ENCODE measurements around the gene ALOX5. TPM values are rescaled to one million over a fixed set of nuclear protein-coding genes. Genes with fewer than 3 reads are reported as not detected.

The ALOX5 gene
- total and polyA plus RNA-seq, 7 donors = 1.6 to 3.1 (median 2.0) TPM

GRCh38 chr10:45373003-45373575 is 927 bp upstream of the ALOX5 start:
- H3K36me3 ChIP-seq (ENCODE audit: insufficient read depth in 1 of 2, low read depth in 1 of 2) = no peaks in the 10 kb centered on the region
- H3K27ac ChIP-seq = no peak overlapping the region
- peak overlapping the region; percentile 58 for H3K4me3 ChIP-seq
- TF ChIP-seq CTCF (IDR thresholded peaks at IDR 0.05) = no peak
- H3K9me3 ChIP-seq = no peaks in the 10 kb centered on the region
- H3K4me1 ChIP-seq = peaks cover 8% of the 10 kb centered on the region
- H3K27me3 ChIP-seq (ENCODE audit: insufficient read depth in 3 of 3, low read length in 2 of 3) = peaks cover 0 to 84% (median 9%) of the 10 kb centered on the region in 3 donors
- DNase-seq = peak in 1 of 2 donors; percentile 17
- intact Hi-C loops (cut with DNase I) = no loop called here
- 1 to 3% (median 2%) methylated on average over 26 to 32 of the region's 32 CpGs for WGBS, 3 donors
- ATAC-seq = peak in 2 of 4 donors; percentile 19 to 33

GRCh38 chr10:45374350-45375052 is 485 bp downstream of the ALOX5 start:
- DNase-seq (no peak), ATAC-seq (no peak)
- Histone ChIP-seq H3K27ac (no peak overlapping the region), H3K27me3 (ENCODE audit: insufficient read depth in 3 of 3, low read length in 2 of 3) (peaks cover 0 to 73% (median 9%) of the 10 kb centered on the region in 3 donors), H3K4me3 (peak overlapping the region; percentile 58), H3K9me3 (no peaks in the 10 kb centered on the region), H3K4me1 (peaks cover 8% of the 10 kb centered on the region), H3K36me3 (ENCODE audit: insufficient read depth in 1 of 2, low read depth in 1 of 2) (no peaks in the 10 kb centered on the region)
- intact Hi-C loops (cut with DNase I) = no loop called here
- 5 to 7% (median 6%) methylated on average over 33 to 51 of the region's 51 CpGs for whole genome bisulfite sequencing, 3 donors
- TF ChIP-seq CTCF (IDR thresholded peaks at IDR 0.05) = no peak

- H3K36me3 ChIP-seq (ENCODE audit: insufficient read depth in 1 of 2, low read depth in 1 of 2) = no peaks in the 10 kb centered on the region
- ATAC-seq (no peak), DNase-seq (no peak)
- peaks cover 8% of the 10 kb centered on the region for H3K4me1 ChIP-seq
- intact Hi-C loops (cut with DNase I) = no loop called here
- no peak overlapping the region for H3K27ac ChIP-seq
- peak overlapping the region; percentile 58 for H3K4me3 ChIP-seq
- H3K9me3 ChIP-seq = no peaks in the 10 kb centered on the region
- peaks cover 0 to 73% (median 9%) of the 10 kb centered on the region in 3 donors for H3K27me3 ChIP-seq (ENCODE audit: insufficient read depth in 3 of 3, low read length in 2 of 3)
- no peak for TF ChIP-seq CTCF (IDR thresholded peaks at IDR 0.05)
- WGBS, 3 donors = 65 to 86% (median 73%) methylated on average over 8 of the region's 8 CpGs
These were observed 1.1 kb downstream of the ALOX5 start for GRCh38 chr10:45375101-45375500.

GRCh38 chr10:45375716-45376231 is 1.8 kb downstream of the ALOX5 start:
- no peak for TF ChIP-seq CTCF (IDR thresholded peaks at IDR 0.05)
- peaks cover 8% of the 10 kb centered on the region for H3K4me1 ChIP-seq
- no peak overlapping the region for H3K27ac ChIP-seq
- 82 to 86% (median 83%) methylated on average over 12 of the region's 12 CpGs for WGBS, 3 donors
- H3K4me3 ChIP-seq = no peak overlapping the region
- intact Hi-C loops (cut with DNase I) = no loop called here
- H3K27me3 ChIP-seq (ENCODE audit: insufficient read depth in 3 of 3, low read length in 2 of 3) = peaks cover 0 to 66% (median 9%) of the 10 kb centered on the region in 3 donors
- ATAC-seq (no peak), DNase-seq (no peak)
- H3K36me3 ChIP-seq (ENCODE audit: insufficient read depth in 1 of 2, low read depth in 1 of 2) = no peaks in the 10 kb centered on the region
- no peaks in the 10 kb centered on the region for H3K9me3 ChIP-seq

Data from psoas muscle (tissue), 8 donors.